ENCODE measurements around the gene EVX1. TPM values are rescaled to one million over a fixed set of nuclear protein-coding genes. Genes with fewer than 3 reads are reported as not detected.

EVX1 gene
- total RNA-seq, 4 donors from 2014 or later = not detected

DNA sequence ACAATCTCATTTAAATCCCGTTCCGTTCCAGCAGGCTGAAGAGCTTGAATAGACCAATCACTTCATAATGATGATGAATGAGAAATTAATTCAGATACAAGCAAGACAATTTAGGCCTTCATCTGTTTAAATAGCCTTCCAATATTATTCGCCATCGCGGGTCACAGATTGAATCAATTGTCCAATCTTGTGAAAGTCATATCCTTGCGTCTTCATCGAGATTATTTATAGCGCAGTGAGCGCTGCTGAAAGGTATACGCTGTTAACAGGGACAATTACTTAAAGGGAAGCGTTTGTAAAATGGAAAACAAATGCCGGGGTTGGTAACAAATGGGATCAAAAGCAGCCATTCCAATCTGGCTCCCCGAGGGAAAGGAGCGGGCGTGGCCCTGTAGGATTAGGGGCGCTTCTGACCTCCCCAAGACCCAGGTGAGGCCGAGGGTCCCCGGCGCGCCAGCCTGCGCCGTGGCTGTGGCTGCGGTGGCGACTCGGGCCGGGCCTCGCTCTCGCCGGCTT is 8.6 kb downstream of the EVX1 start:
- H3K9me3 ChIP-seq = no peaks in the 10 kb centered on the region
- TF ChIP-seq CTCF (IDR thresholded peaks at IDR 0.05 in 4 of 5, conservative IDR thresholded peaks at IDR 0.05 in 1 of 5) = no peak
- TF ChIP-seq POLR2A (IDR thresholded peaks at IDR 0.05) = no peak
- peak overlapping the region in 3 of 4 donors; percentile 1 to 44 (median 8) for H3K4me3 ChIP-seq
- DNase-seq (no peak), ATAC-seq (no peak)
- in situ Hi-C loops (cut with MboI; ENCODE audit: low sequenced_read_pairs in 4 of 4) = no loop called here
- H3K4me1 ChIP-seq = peaks cover 6 to 10% of the 10 kb centered on the region in 2 donors
- no peak overlapping the region for H3K27ac ChIP-seq
- peaks cover 67 to 79% (median 68%) of the 10 kb centered on the region in 3 donors for H3K27me3 ChIP-seq
- no peaks in the 10 kb centered on the region for H3K36me3 ChIP-seq
- intact Hi-C loops (cut with DNase I; ENCODE audit: low total_unique reads) = no loop called here

GRCh38 chr7:27251652-27252590 is 9.3 kb downstream of the EVX1 start:
- Histone ChIP-seq H3K27ac (no peak overlapping the region), H3K9me3 (no peaks in the 10 kb centered on the region), H3K4me3 (peak overlapping the region in 3 of 4 donors; percentile 1 to 44 (median 8)), H3K27me3 (peaks cover 60 to 72% (median 61%) of the 10 kb centered on the region in 3 donors), H3K4me1 (peaks cover 6 to 7% of the 10 kb centered on the region in 2 donors), H3K36me3 (no peaks in the 10 kb centered on the region)
- in situ Hi-C loops (cut with MboI; ENCODE audit: low sequenced_read_pairs in 4 of 4) (no loop called here), intact Hi-C loops (cut with DNase I; ENCODE audit: low total_unique reads) (no loop called here)
- no peak for ATAC-seq
- DNase-seq = no peak
- no peak for TF ChIP-seq CTCF (IDR thresholded peaks at IDR 0.05 in 4 of 5, conservative IDR thresholded peaks at IDR 0.05 in 1 of 5)
- no peak for TF ChIP-seq POLR2A (IDR thresholded peaks at IDR 0.05)

GRCh38 chr7:27254625-27255024 is 12.0 kb downstream of the EVX1 start:
- Histone ChIP-seq H3K4me1 (peaks cover 6 to 7% of the 10 kb centered on the region in 2 donors), H3K9me3 (no peaks in the 10 kb centered on the region), H3K4me3 (no peak overlapping the region), H3K27me3 (peaks cover 33 to 45% (median 36%) of the 10 kb centered on the region in 3 donors), H3K27ac (no peak overlapping the region), H3K36me3 (no peaks in the 10 kb centered on the region)
- DNase-seq (no peak), ATAC-seq (no peak)
- in situ Hi-C loops (cut with MboI; ENCODE audit: low sequenced_read_pairs in 4 of 4) = no loop called here
- no peak for TF ChIP-seq POLR2A (IDR thresholded peaks at IDR 0.05)
- TF ChIP-seq CTCF (IDR thresholded peaks at IDR 0.05 in 4 of 5, conservative IDR thresholded peaks at IDR 0.05 in 1 of 5) = no peak
- intact Hi-C loops (cut with DNase I; ENCODE audit: low total_unique reads) = no loop called here

GRCh38 chr7:27260211-27260610 is 17.6 kb downstream of the EVX1 start:
- H3K9me3 ChIP-seq = no peaks in the 10 kb centered on the region
- intact Hi-C loops (cut with DNase I; ENCODE audit: low total_unique reads) (no loop called here), in situ Hi-C loops (cut with MboI; ENCODE audit: low sequenced_read_pairs in 4 of 4) (no loop called here)
- peaks cover 0 to 7% (median 0%) of the 10 kb centered on the region in 3 donors for H3K27me3 ChIP-seq
- ATAC-seq (no peak), DNase-seq (no peak)
- no peaks in the 10 kb centered on the region for H3K36me3 ChIP-seq
- TF ChIP-seq CTCF (IDR thresholded peaks at IDR 0.05 in 4 of 5, conservative IDR thresholded peaks at IDR 0.05 in 1 of 5) (no peak), POLR2A (IDR thresholded peaks at IDR 0.05) (no peak)
- H3K4me1 ChIP-seq = no peaks in the 10 kb centered on the region
- H3K4me3 ChIP-seq = no peak overlapping the region
- H3K27ac ChIP-seq = no peak overlapping the region
